Caco-2 (cell line): ENCODE results near the gene ARMC2. TPM values are rescaled to one million over a fixed set of nuclear protein-coding genes. Genes with fewer than 3 reads are reported as not detected.

ENCODE experiments used
- BruUV-seq: library from RNA; stranded (reverse); fragments of 400-500 nt; replicated peaks from 2 replicates; lab custom pipeline; 2021; lab: Mats Ljungman, UMichigan
- CTCF ChIA-PET: fragments of 300-600 bp; sonication (Branson Sonifier 250); formaldehyde crosslinking; loops from one replicate; lab custom pipeline; 2022; ENCODE audit warnings: antibody characterized with exemption; lab: Charles Lee
- POLR2A ChIA-PET: fragments of 300-600 bp; sonication (Branson Sonifier 250); formaldehyde crosslinking; loops from one replicate; lab custom pipeline; 2022; ENCODE audit warnings: antibody characterized with exemption; lab: Charles Lee
- DNase-seq, 2 experiments: peaks; one replicate each; pipeline versions ENCODE4 v3.0.0 to v3.0.0-alpha.2; 2020 to 2022
- H3K27me3 ChIP-seq: replicated peaks from 2 replicates; pipeline ENCODE4 v1.6.0; 2011; ENCODE audit warnings: low read length; ENCODE audit not compliant: control insufficient read depth, insufficient read depth
- H3K36me3 ChIP-seq: 2 replicates; pipeline ENCODE4 v1.5.1; 2011; ENCODE audit warnings: low read length; ENCODE audit not compliant: control insufficient read depth, insufficient read depth
- H3K4me1 ChIP-seq: fragments of 250-450 bp; sonication (Bioruptor Pico); 2 replicates; pipeline ENCODE4 v1.5.1; 2020; ENCODE audit warnings: mild to moderate bottlenecking
- H3K4me3 ChIP-seq: 2 replicates; pipeline ENCODE4 v1.5.1; 2011; ENCODE audit warnings: low read depth, mild to moderate bottlenecking, control low read depth, low read length
- H3K9me3 ChIP-seq: fragments of 250-450 bp; sonication (Bioruptor Pico); 2 replicates; pipeline ENCODE4 v1.5.1; 2020; ENCODE audit warnings: mild to moderate bottlenecking, moderate library complexity
- H3K27ac Mint-ChIP-seq: one replicate; pipeline ENCODE4 v1.8.0; 2022; ENCODE audit warnings: mixed read lengths; ENCODE audit not compliant: unreplicated experiment
- H3K27me3 Mint-ChIP-seq: one replicate; pipeline ENCODE4 v1.8.0; 2022; ENCODE audit warnings: mixed read lengths; ENCODE audit not compliant: insufficient read depth, unreplicated experiment
- H3K36me3 Mint-ChIP-seq: one replicate; pipeline ENCODE4 v1.8.0; 2022; ENCODE audit warnings: mild to moderate bottlenecking, mixed read lengths; ENCODE audit not compliant: insufficient read depth, unreplicated experiment
- H3K4me1 Mint-ChIP-seq: one replicate; pipeline ENCODE4 v1.8.0; 2022; ENCODE audit warnings: low read depth, mixed read lengths; ENCODE audit not compliant: unreplicated experiment
- H3K4me3 Mint-ChIP-seq: one replicate; pipeline ENCODE4 v1.8.0; 2022; ENCODE audit warnings: mild to moderate bottlenecking, moderate library complexity, mixed read lengths; ENCODE audit not compliant: unreplicated experiment
- H3K9me3 Mint-ChIP-seq: one replicate; pipeline ENCODE4 v1.8.0; 2022; ENCODE audit warnings: mixed read lengths; ENCODE audit not compliant: unreplicated experiment
- CTCF ChIP-seq, 2 experiments: fragments of 200-600 bp in 1 of 2; IDR thresholded peaks; 1 replicate in 1 of 2; 2 replicates in 1 of 2; pipeline versions ENCODE4 v1.5.1 to v1.8.0; 2011 to 2022; ENCODE audit warnings: antibody characterized with exemption in 1 of 2, control low read depth in 1 of 2, inconsistent platforms in 1 of 2, low read depth in 1 of 2, low read length in 1 of 2, mild to moderate bottlenecking in 1 of 2, moderate library complexity in 1 of 2; ENCODE audit not compliant: insufficient read depth in 1 of 2, severe bottlenecking in 1 of 2, unreplicated experiment in 1 of 2
- intact Hi-C: fragments of 100-400 bp; cut with micrococcal nuclease; formaldehyde crosslinking; loops from one replicate; pipeline ENCODE4 v1.10.0; 2022; ENCODE audit not compliant: unreplicated experiment
- total RNA-seq: library from RNA; stranded (reverse); gene quantifications from 2 replicates; pipeline ENCODE4 v1.2.3, GENCODE V29; 2022

Gene ARMC2
- total RNA-seq, 1 experiment from 2014 or later = 7.8 TPM

- H3K27ac Mint-ChIP-seq = no peak overlapping the region
- intact Hi-C loops = no loop called here
- H3K27me3 Mint-ChIP-seq = no peaks in the 10 kb centered on the region
- ChIA-PET POLR2A (no interaction called here), CTCF (no interaction called here)
- Histone ChIP-seq H3K27me3 (no peaks in the 10 kb centered on the region), H3K36me3 (no peaks in the 10 kb centered on the region), H3K4me3 (no peak overlapping the region), H3K4me1 (peaks cover 7% of the 10 kb centered on the region; the same call in 1 of the 2 replicates), H3K9me3 (no peaks in the 10 kb centered on the region)
- H3K4me1 Mint-ChIP-seq = no peaks in the 10 kb centered on the region
- no peaks in the 10 kb centered on the region for H3K9me3 Mint-ChIP-seq
- H3K4me3 Mint-ChIP-seq = no peak overlapping the region
- DNase-seq = no peak
- BruUV-seq = no TSS peak
- no peaks in the 10 kb centered on the region for H3K36me3 Mint-ChIP-seq
- TF ChIP-seq CTCF (IDR thresholded peaks at IDR 0.05; ENCODE audit: insufficient read depth in 1 of 2, low read depth in 1 of 2, low read length in 1 of 2, severe bottlenecking in 1 of 2, unreplicated experiment in 1 of 2) = no peak
Measured at GRCh38 chr6:108866798-108867197, 18.6 kb downstream of the ARMC2 start.

GRCh38 chr6:108868647-108869046 lies 20.4 kb downstream of the ARMC2 start:
- no peaks in the 10 kb centered on the region for H3K4me1 ChIP-seq
- Mint-ChIP-seq H3K9me3 (no peaks in the 10 kb centered on the region), H3K27ac (no peak overlapping the region), H3K27me3 (no peaks in the 10 kb centered on the region), H3K4me3 (no peak overlapping the region), H3K4me1 (no peaks in the 10 kb centered on the region), H3K36me3 (no peaks in the 10 kb centered on the region)
- BruUV-seq = no TSS peak
- no peak for TF ChIP-seq CTCF (IDR thresholded peaks at IDR 0.05; ENCODE audit: insufficient read depth in 1 of 2, low read depth in 1 of 2, low read length in 1 of 2, severe bottlenecking in 1 of 2, unreplicated experiment in 1 of 2)
- H3K27me3 ChIP-seq = no peaks in the 10 kb centered on the region
- ChIA-PET CTCF (no interaction called here), POLR2A (interaction anchor here (0.6 kb wide), 1 partner anchor 104 kb away, joined by 4 read pairs; no protein-coding TSS in a partner anchor)
- no peaks in the 10 kb centered on the region for H3K36me3 ChIP-seq
- no peaks in the 10 kb centered on the region for H3K9me3 ChIP-seq
- intact Hi-C loops = no loop called here
- DNase-seq = no peak
- no peak overlapping the region for H3K4me3 ChIP-seq

- Mint-ChIP-seq H3K4me1 (no peaks in the 10 kb centered on the region), H3K27me3 (no peaks in the 10 kb centered on the region), H3K9me3 (no peaks in the 10 kb centered on the region), H3K27ac (no peak overlapping the region), H3K4me3 (no peak overlapping the region), H3K36me3 (no peaks in the 10 kb centered on the region)
- BruUV-seq = no TSS peak
- Histone ChIP-seq H3K36me3 (no peaks in the 10 kb centered on the region), H3K4me3 (no peak overlapping the region), H3K4me1 (no peaks in the 10 kb centered on the region), H3K27me3 (no peaks in the 10 kb centered on the region), H3K9me3 (no peaks in the 10 kb centered on the region)
- CTCF ChIA-PET = no interaction called here
- intact Hi-C loops = no loop called here
- POLR2A ChIA-PET = no interaction called here
- DNase-seq = no peak
- TF ChIP-seq CTCF (IDR thresholded peaks at IDR 0.05; ENCODE audit: insufficient read depth in 1 of 2, low read depth in 1 of 2, low read length in 1 of 2, severe bottlenecking in 1 of 2, unreplicated experiment in 1 of 2) = no peak
Measured at GRCh38 chr6:108869876-108870275, 21.7 kb downstream of the ARMC2 start.
